HG03135 (cell line): ENCODE data around the gene COL16A1.
"Not testable (repeated sequence)": the region's sequence is repeated elsewhere in the genome, so short reads cannot be mapped to it uniquely, and the experiment has no call there.

ENCODE experiments used
- ATAC-seq: cut with Tn5 transposase; IDR thresholded peaks from one replicate; pipeline ENCODE4 v1.9.1; 2021; ENCODE audit warnings: mild to moderate bottlenecking, moderate library complexity; ENCODE audit not compliant: unreplicated experiment

The COL16A1 gene

GRCh38 chr1:31707711-31708110, 3.9 kb upstream of the COL16A1 start:
- no peak for ATAC-seq

- ATAC-seq, result not testable (repeated sequence)
These were observed 3.3 kb upstream of the COL16A1 start for GRCh38 chr1:31707059-31707600.

GRCh38 chr1:31706384-31707058, 2.7 kb upstream of the COL16A1 start:
- ATAC-seq, result no peak

GRCh38 chr1:31705080-31705866, 1.5 kb upstream of the COL16A1 start:
- ATAC-seq, result no peak

GRCh38 chr1:31704271-31705079, 658 bp upstream of the COL16A1 start:
- no peak for ATAC-seq

GRCh38 chr1:31702836-31703404, 897 bp downstream of the COL16A1 start:
- ATAC-seq, result no peak

GRCh38 chr1:31701091-31701736, 2.6 kb downstream of the COL16A1 start:
- no peak for ATAC-seq

- no peak for ATAC-seq
These were observed 3.2 kb downstream of the COL16A1 start for GRCh38 chr1:31700468-31701090.

GRCh38 chr1:31699341-31699891, 4.4 kb downstream of the COL16A1 start:
- ATAC-seq, result no peak

- no peak for ATAC-seq
These were observed 6.3 kb downstream of the COL16A1 start for GRCh38 chr1:31697369-31697984.

- ATAC-seq, result no peak
These were observed 7.6 kb downstream of the COL16A1 start for GRCh38 chr1:31696242-31696641.

GRCh38 chr1:31695327-31695726, 8.5 kb downstream of the COL16A1 start:
- ATAC-seq, result no peak

- no peak for ATAC-seq
These were observed 8.9 kb downstream of the COL16A1 start for GRCh38 chr1:31694964-31695313.

- no peak for ATAC-seq
These were observed 9.5 kb downstream of the COL16A1 start for GRCh38 chr1:31694069-31694963.

GRCh38 chr1:31693231-31693630, 10.6 kb downstream of the COL16A1 start:
- ATAC-seq, result no peak

- no peak for ATAC-seq
These were observed 11.9 kb downstream of the COL16A1 start for GRCh38 chr1:31691951-31692350.

- no peak for ATAC-seq
These were observed 12.4 kb downstream of the COL16A1 start for GRCh38 chr1:31691446-31691845.

GRCh38 chr1:31690921-31691320, 12.9 kb downstream of the COL16A1 start:
- no peak for ATAC-seq
